ENCODE data around the gene SLC5A2.

SLC5A2 gene

DNA sequence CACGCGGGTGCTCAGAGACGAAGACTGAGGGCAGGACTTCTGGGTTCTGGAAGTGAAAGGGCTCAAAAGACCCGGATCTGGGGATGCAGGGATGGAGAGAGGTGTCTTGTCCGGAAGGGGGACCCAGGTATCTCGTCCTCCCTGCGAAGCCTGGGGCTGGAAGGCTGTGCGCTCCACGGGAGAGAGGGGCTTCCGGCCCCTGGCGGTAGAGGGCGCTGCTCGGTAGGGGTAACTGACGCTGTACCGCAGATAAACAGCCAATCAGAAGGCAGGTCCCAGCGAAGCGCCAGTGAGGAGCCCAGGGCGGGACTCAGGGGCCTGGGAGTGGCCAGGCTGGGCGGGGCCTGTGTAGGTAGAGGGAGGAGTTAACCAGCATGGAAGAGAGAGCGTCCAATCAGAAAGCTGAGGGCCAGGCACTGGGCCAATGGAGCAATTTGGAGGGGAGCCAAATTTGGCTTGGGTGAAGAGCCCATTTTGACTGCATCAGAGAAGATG is 10.2 kb upstream of the SLC5A2 start:
- peak overlapping the region; percentile 97 for H3K9ac ChIP-seq (ENCODE audit: low read depth, low read length)
- no peaks in the 10 kb centered on the region for H3K27me3 ChIP-seq (ENCODE audit: control insufficient read depth, insufficient read depth, low read length)
- H3K36me3 ChIP-seq (ENCODE audit: insufficient read depth, low read length) = peaks cover 42% of the 10 kb centered on the region
- peak overlapping the region; percentile 84 for H3K4me3 ChIP-seq (ENCODE audit: low read length)
- peak overlapping the region; percentile 97 for H3K4me2 ChIP-seq (ENCODE audit: low read length)
- H3K9me3 ChIP-seq (replicated peaks; ENCODE audit: low read length) = no peaks in the 10 kb centered on the region
- H3K4me1 ChIP-seq (ENCODE audit: control insufficient read depth, insufficient read depth, low read length) = peaks cover 16% of the 10 kb centered on the region

GRCh38 chr16:31473264-31473984 is 9.5 kb upstream of the SLC5A2 start:
- Histone ChIP-seq H3K4me1 (ENCODE audit: control insufficient read depth, insufficient read depth, low read length) (peaks cover 16% of the 10 kb centered on the region), H3K36me3 (ENCODE audit: insufficient read depth, low read length) (peaks cover 47% of the 10 kb centered on the region), H3K4me2 (ENCODE audit: low read length) (peak overlapping the region; percentile 97), H3K9ac (ENCODE audit: low read depth, low read length) (no peak overlapping the region), H3K27me3 (ENCODE audit: control insufficient read depth, insufficient read depth, low read length) (no peaks in the 10 kb centered on the region), H3K4me3 (ENCODE audit: low read length) (peak overlapping the region; percentile 84), H3K9me3 (replicated peaks; ENCODE audit: low read length) (no peaks in the 10 kb centered on the region)

DNA sequence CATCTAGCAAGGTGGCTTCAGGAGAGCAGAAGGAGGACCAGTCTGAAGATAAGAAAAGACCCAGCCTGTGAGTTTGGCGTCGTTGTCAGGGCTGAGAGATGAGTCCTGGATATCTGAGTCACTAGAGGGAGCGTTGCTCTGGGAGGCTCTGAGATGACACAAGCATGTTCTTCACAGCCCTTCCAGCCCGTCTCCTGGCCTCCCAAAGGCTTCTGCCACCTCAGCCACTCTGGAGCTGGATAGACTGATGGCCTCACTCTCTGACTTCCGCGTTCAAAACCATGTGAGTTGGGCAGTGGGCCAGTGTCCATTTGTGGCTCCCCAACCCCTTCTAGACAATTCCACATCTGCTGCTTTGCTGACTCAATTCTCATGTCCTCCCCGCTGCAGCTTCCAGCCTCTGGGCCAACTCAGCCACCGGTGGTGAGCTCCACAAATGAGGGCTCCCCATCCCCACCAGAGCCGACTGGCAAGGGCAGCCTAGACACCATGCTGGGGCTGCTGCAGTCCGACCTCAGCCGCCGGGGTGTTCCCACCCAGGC is 8.7 kb upstream of the SLC5A2 start:
- Histone ChIP-seq H3K4me3 (ENCODE audit: low read length) (no peak overlapping the region), H3K4me2 (ENCODE audit: low read length) (no peak overlapping the region), H3K36me3 (ENCODE audit: insufficient read depth, low read length) (peaks cover 52% of the 10 kb centered on the region), H3K4me1 (ENCODE audit: control insufficient read depth, insufficient read depth, low read length) (peaks cover 16% of the 10 kb centered on the region), H3K9me3 (replicated peaks; ENCODE audit: low read length) (no peaks in the 10 kb centered on the region), H3K27me3 (ENCODE audit: control insufficient read depth, insufficient read depth, low read length) (no peaks in the 10 kb centered on the region), H3K9ac (ENCODE audit: low read depth, low read length) (no peak overlapping the region)

DNA sequence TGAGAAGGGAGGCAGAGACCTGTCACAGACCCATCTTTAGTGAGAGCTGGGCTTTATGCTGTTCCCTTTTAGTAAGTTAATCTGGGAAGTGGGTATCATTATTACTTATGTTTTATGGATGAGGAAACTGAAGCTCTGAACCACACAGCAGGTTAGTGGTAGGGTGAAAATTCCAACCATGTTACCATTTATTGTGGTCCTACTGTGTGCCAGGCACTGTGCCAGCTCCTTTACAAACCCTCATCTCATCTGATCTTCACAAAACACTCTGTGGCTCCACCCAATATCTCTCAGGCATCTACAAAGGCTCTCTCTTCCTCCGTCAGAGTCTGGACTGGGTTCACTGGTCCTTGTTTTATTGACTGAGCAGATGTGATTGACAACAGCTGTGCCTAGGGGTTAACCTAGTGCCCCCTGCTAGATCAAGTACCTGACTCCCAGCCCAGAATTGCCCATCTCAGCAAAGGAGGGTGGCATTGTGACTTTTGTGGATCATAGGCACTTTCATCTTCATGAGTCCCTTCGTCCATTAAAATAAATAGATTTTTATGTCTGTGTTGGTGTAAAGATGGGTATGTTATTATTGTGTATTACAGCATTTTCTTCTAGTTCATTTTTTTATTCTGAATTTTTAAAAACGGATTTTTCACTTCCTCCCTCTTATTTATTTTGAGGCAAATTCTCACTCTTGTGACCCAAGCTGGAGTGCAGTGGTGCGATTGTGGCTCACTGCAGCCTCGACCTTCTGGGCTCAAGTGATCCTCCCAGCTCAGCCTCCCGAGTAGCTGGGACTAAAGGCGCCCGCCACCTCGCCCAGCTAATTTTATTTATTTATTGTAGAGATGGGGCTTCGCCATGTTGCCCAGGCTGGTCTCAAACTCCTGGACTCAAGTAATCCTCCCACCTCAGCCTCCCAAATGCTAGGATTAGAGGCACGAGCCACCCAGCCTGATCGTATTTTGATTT is 7.9 kb upstream of the SLC5A2 start:
- Histone ChIP-seq H3K9me3 (replicated peaks; ENCODE audit: low read length) (no peaks in the 10 kb centered on the region), H3K4me2 (ENCODE audit: low read length) (no peak overlapping the region), H3K36me3 (ENCODE audit: insufficient read depth, low read length) (peaks cover 52% of the 10 kb centered on the region), H3K4me3 (ENCODE audit: low read length) (no peak overlapping the region), H3K27me3 (ENCODE audit: control insufficient read depth, insufficient read depth, low read length) (no peaks in the 10 kb centered on the region), H3K9ac (ENCODE audit: low read depth, low read length) (no peak overlapping the region), H3K4me1 (ENCODE audit: control insufficient read depth, insufficient read depth, low read length) (peaks cover 16% of the 10 kb centered on the region)

- peaks cover 52% of the 10 kb centered on the region for H3K36me3 ChIP-seq (ENCODE audit: insufficient read depth, low read length)
- no peaks in the 10 kb centered on the region for H3K9me3 ChIP-seq (replicated peaks; ENCODE audit: low read length)
- H3K27me3 ChIP-seq (ENCODE audit: control insufficient read depth, insufficient read depth, low read length) = no peaks in the 10 kb centered on the region
- peaks cover 13% of the 10 kb centered on the region for H3K4me1 ChIP-seq (ENCODE audit: control insufficient read depth, insufficient read depth, low read length)
- H3K4me3 ChIP-seq (ENCODE audit: low read length) = no peak overlapping the region
- H3K4me2 ChIP-seq (ENCODE audit: low read length) = no peak overlapping the region
- no peak overlapping the region for H3K9ac ChIP-seq (ENCODE audit: low read depth, low read length)
Observed at GRCh38 chr16:31475946-31476302, 7.0 kb upstream of the SLC5A2 start.

- Histone ChIP-seq H3K4me3 (ENCODE audit: low read length) (no peak overlapping the region), H3K9ac (ENCODE audit: low read depth, low read length) (no peak overlapping the region), H3K4me1 (ENCODE audit: control insufficient read depth, insufficient read depth, low read length) (peaks cover 6% of the 10 kb centered on the region), H3K9me3 (replicated peaks; ENCODE audit: low read length) (no peaks in the 10 kb centered on the region), H3K4me2 (ENCODE audit: low read length) (no peak overlapping the region), H3K36me3 (ENCODE audit: insufficient read depth, low read length) (peaks cover 52% of the 10 kb centered on the region), H3K27me3 (ENCODE audit: control insufficient read depth, insufficient read depth, low read length) (no peaks in the 10 kb centered on the region)
Observed at GRCh38 chr16:31476303-31477219, 6.4 kb upstream of the SLC5A2 start.

- Histone ChIP-seq H3K9ac (ENCODE audit: low read depth, low read length) (no peak overlapping the region), H3K36me3 (ENCODE audit: insufficient read depth, low read length) (peaks cover 52% of the 10 kb centered on the region), H3K4me3 (ENCODE audit: low read length) (no peak overlapping the region)
Observed at GRCh38 chr16:31477220-31478216, 5.4 kb upstream of the SLC5A2 start.

GRCh38 chr16:31478956-31479355 is 4.0 kb upstream of the SLC5A2 start:
- Histone ChIP-seq H3K4me3 (ENCODE audit: low read length) (no peak overlapping the region), H3K9me3 (replicated peaks; ENCODE audit: low read length) (no peaks in the 10 kb centered on the region), H3K27me3 (ENCODE audit: control insufficient read depth, insufficient read depth, low read length) (no peaks in the 10 kb centered on the region), H3K4me2 (ENCODE audit: low read length) (no peak overlapping the region), H3K36me3 (ENCODE audit: insufficient read depth, low read length) (peaks cover 43% of the 10 kb centered on the region), H3K9ac (ENCODE audit: low read depth, low read length) (no peak overlapping the region), H3K4me1 (ENCODE audit: control insufficient read depth, insufficient read depth, low read length) (no peaks in the 10 kb centered on the region)

More at GRCh38 chr16:31477220-31478216, 5.4 kb upstream of the SLC5A2 start:
- peaks cover 5% of the 10 kb centered on the region for H3K4me1 ChIP-seq (ENCODE audit: control insufficient read depth, insufficient read depth, low read length)
- no peaks in the 10 kb centered on the region for H3K9me3 ChIP-seq (replicated peaks; ENCODE audit: low read length)
- no peaks in the 10 kb centered on the region for H3K27me3 ChIP-seq (ENCODE audit: control insufficient read depth, insufficient read depth, low read length)
- H3K4me2 ChIP-seq (ENCODE audit: low read length) = no peak overlapping the region

DNA sequence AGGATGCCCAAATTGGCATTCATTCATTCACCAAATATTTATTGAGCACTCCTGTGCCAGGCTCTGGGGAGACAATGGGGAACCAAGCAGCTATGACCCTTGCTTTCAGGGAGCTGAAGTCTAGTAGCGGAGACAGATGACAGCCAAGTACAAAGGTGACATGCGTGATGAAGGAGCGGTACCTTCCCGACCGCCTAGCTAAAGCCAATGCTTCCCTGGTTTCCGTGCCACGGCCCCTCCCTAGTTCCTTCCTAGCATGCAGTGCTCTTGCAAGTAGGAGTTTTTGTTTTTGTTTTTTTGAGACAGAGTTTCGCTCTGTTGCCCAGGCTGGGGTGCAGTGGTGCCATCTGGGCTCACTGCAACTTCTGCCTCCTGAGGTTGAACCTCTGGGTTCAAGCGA is 3.2 kb upstream of the SLC5A2 start:
- Histone ChIP-seq H3K9ac (ENCODE audit: low read depth, low read length) (no peak overlapping the region), H3K9me3 (replicated peaks; ENCODE audit: low read length) (no peaks in the 10 kb centered on the region), H3K27me3 (ENCODE audit: control insufficient read depth, insufficient read depth, low read length) (no peaks in the 10 kb centered on the region), H3K4me3 (ENCODE audit: low read length) (no peak overlapping the region), H3K4me1 (ENCODE audit: control insufficient read depth, insufficient read depth, low read length) (no peaks in the 10 kb centered on the region), H3K36me3 (ENCODE audit: insufficient read depth, low read length) (peaks cover 35% of the 10 kb centered on the region), H3K4me2 (ENCODE audit: low read length) (no peak overlapping the region)
